ENCODE data around the gene TOM1L2. TPM values are rescaled to one million over a fixed set of nuclear protein-coding genes. Genes with fewer than 3 reads are reported as not detected.
A peak's percentile ranks its signal among the peaks of the same experiment; 100 is the strongest.

TOM1L2 gene
- total RNA-seq (100 to 1,000 TPM; 196 to 248 (median 227) TPM), polyA plus RNA-seq (176 TPM)
- long read RNA-seq, donor 1, partial matches to known transcripts: 32 of 302 reads
- long read RNA-seq, donor 1, other reads (novel, unspliced or antisense): 266 of 302 reads
- long read RNA-seq, donor 2, full-length matches to known transcripts: 3 of 193 reads
- long read RNA-seq, donor 2, partial matches to known transcripts: 21 of 193 reads
- long read RNA-seq, donor 2, other reads (novel, unspliced or antisense): 169 of 193 reads
- long read RNA-seq, donor 3, partial matches to known transcripts: 32 of 529 reads
- long read RNA-seq, donor 3, other reads (novel, unspliced or antisense): 488 of 529 reads
- long read RNA-seq, donor 4, partial matches to known transcripts: 23 of 214 reads
- long read RNA-seq, donor 4, other reads (novel, unspliced or antisense): 188 of 214 reads

DNA sequence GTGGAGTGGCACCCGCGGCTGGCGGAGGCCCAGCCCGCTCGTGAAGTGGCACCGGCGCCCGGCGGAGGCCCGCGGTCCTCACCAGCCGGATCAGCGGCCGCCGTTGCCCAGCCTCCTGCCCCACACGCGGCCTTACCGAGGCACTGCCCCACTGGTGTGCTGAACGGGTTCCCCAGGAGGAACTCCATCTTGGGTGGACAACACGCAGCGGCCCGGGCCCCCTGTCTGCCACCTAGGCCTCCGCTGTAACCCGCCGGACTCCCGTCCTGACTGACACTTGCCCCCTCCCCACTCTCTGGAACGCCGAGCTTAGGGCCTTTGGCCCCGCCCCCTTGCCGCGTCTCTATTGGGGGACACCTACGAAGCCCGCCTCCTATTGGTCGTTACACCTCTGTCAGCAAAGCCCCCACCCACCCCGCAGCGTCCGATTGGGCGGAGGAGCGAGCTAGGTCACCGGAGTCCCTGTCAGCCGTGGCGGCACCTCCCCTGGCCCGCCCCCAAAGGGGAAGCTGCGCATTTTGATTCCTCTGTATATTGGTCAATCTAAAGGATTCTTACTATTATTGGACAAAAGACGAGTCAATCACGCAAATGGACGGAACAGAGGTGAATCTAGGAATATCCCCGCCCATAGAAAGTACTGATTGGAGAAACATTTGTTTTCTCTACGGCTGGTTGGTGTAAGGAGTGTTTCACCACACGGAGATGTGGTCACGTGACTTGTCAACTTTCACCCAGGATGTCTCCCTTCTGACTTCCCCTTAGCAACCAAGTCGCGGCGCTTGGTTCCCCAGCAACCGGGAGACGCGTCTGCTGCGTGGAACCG, at the start of gene TOM1L2, which contains the start of gene DRC3:
Gene TOM1L2, minus strand, starts transcription at position 275 of the 826 bp plus-strand sequence. Its CDS starts 87 bp downstream, at position 188.
Gene DRC3, plus strand, starts transcription at position 737 of the 826 bp plus-strand sequence. CDS start 4,737 bp downstream, outside the sequence.
- Histone ChIP-seq H3K27me3 (ENCODE audit: control insufficient read depth, insufficient read depth) (no peaks in the 10 kb centered on the region), H3K9me3 (ENCODE audit: control insufficient read depth, low read length) (no peaks in the 10 kb centered on the region), H3K4me1 (ENCODE audit: control insufficient read depth, insufficient read depth, low read length) (peaks cover 6% of the 10 kb centered on the region), H3K4me3 (ENCODE audit: low read length) (peak within 1 kb of the TSS; percentile 89), H3K27ac (ENCODE audit: low read length) (peak within 1 kb of the TSS; percentile 68)
- intact Hi-C loops (cut with DNase I): loop anchor here in 1 of 4 donors (10.0 kb wide), 2 partner anchors 48 to 62 kb away; partner anchors contain the start of genes ATPAF2 and GID4
- WGBS: under 1% methylated on average over 59 of the region's 59 CpGs
- peak; percentile 98 for ATAC-seq
- DNase-seq: peak; percentile 100

DNA sequence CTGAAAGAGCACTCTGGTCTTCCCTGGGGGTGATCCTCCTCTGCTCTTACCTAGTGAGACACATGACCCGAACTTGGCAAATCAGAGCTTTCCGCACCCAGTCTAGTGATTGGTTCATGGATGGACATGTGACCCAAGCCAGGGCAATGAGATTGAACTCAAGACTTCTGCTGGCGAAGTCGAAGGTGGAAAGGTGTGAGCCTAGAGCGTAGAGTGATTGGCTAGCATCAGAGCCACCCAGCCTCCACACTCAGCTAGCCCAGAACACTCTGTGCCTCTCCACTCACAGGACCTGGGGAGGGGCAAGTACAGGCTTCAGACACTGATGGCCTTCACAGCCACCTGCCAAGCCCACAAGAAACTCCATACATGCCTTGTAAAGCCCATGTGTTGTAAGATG, 49.2 kb upstream of the TOM1L2 start:
- ATAC-seq (no peak), DNase-seq (no peak)
- no peak overlapping the region for H3K4me3 ChIP-seq (ENCODE audit: low read length)
- intact Hi-C loops (cut with DNase I): loop anchor here in 2 of 4 donors (10.0 kb wide), 1 partner anchor 127 kb away; no protein-coding TSS in a partner anchor
- H3K27me3 ChIP-seq (ENCODE audit: control insufficient read depth, insufficient read depth): no peaks in the 10 kb centered on the region
- peaks cover 3% of the 10 kb centered on the region for H3K4me1 ChIP-seq (ENCODE audit: control insufficient read depth, insufficient read depth, low read length)
- 96% methylated on average over 5 of the region's 5 CpGs for WGBS
- H3K27ac ChIP-seq (ENCODE audit: low read length): no peak overlapping the region
- H3K9me3 ChIP-seq (ENCODE audit: control insufficient read depth, low read length): no peaks in the 10 kb centered on the region

DNA sequence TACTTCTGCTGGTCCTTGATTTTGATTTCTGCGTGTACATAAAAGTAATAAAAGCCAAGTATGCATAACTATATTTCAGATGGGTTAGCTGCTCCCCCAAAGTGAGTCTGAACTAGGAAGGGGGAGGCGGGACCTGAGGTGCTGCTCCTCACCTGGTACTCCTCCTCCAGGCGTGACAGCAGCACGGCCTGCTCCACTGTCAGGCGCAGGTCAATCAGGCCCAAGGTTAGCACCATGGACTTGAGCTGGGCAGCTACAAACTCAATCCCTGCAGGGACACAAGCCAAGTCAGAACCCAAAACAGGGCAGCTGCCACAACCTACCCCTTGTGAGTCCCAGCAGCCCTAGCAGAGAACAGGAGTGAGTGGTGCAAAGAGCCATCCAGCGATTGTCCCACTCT, 48.8 kb upstream of the TOM1L2 start:
- no peaks in the 10 kb centered on the region for H3K27me3 ChIP-seq (ENCODE audit: control insufficient read depth, insufficient read depth)
- no peak for ATAC-seq
- intact Hi-C loops (cut with DNase I): loop anchor here in 2 of 4 donors (10.0 kb wide), 1 partner anchor 126 kb away; no protein-coding TSS in a partner anchor
- DNase-seq: no peak
- H3K27ac ChIP-seq (ENCODE audit: low read length): no peak overlapping the region
- H3K9me3 ChIP-seq (ENCODE audit: control insufficient read depth, low read length): no peaks in the 10 kb centered on the region
- no peak overlapping the region for H3K4me3 ChIP-seq (ENCODE audit: low read length)
- WGBS: 98% methylated on average over 6 of the region's 6 CpGs
- H3K4me1 ChIP-seq (ENCODE audit: control insufficient read depth, insufficient read depth, low read length): peaks cover 3% of the 10 kb centered on the region

DNA sequence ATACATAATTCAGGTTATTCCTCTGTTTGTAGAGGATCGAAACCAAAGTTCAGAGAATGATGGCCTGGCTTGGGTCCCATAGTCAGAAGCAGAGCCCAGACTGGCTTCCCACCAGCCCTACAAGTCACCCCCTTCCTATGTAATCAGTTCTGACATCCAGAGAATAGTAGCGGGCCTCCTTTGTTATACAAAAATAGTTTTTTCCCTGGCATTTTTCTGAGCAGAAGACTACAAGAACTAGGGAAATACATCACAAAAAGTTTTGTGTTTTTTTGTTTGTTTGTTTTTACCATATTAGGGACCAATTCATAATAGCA, 47.6 kb upstream of the TOM1L2 start:
- peaks cover 3% of the 10 kb centered on the region for H3K4me1 ChIP-seq (ENCODE audit: control insufficient read depth, insufficient read depth, low read length)
- intact Hi-C loops (cut with DNase I): loop anchor here in 2 of 4 donors (10.0 kb wide), 1 partner anchor 125 kb away; no protein-coding TSS in a partner anchor
- 66% methylated on average over 2 of the region's 2 CpGs for WGBS

DNA sequence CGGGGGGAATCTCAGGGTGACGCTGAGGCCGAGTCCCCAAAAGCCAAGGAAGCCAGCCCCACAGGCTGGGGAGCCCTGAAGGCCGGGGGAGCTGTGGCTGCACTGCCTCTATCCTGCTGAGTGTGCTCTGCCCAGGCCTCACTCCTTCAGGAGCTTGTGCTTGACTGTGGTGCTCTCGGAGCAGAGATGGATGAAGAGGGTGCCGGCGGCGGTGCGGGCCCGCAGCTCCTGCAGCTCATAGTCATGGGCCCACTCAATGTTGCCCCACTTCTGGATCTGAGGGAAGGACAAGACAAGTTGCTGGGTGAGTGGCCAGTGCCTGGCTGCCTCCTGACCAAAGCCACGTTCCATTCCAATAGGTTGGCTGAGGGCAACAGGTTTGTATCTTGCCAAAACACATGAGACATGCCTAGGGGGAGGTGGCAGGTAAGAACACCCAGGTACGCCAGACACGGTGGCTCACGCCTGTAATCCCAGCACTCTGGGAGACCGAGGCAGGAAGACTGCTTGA, 46.3 kb upstream of the TOM1L2 start:
- intact Hi-C loops (cut with DNase I): no loop called here
- Histone ChIP-seq H3K27ac (ENCODE audit: low read length) (peak overlapping the region; percentile 2), H3K4me1 (ENCODE audit: control insufficient read depth, insufficient read depth, low read length) (peaks cover 3% of the 10 kb centered on the region)

More for the DNA sequence above, 47.6 kb upstream of the TOM1L2 start:
- ATAC-seq (no peak), DNase-seq (no peak)
- H3K27ac ChIP-seq (ENCODE audit: low read length): no peak overlapping the region
- no peaks in the 10 kb centered on the region for H3K9me3 ChIP-seq (ENCODE audit: control insufficient read depth, low read length)
- no peaks in the 10 kb centered on the region for H3K27me3 ChIP-seq (ENCODE audit: control insufficient read depth, insufficient read depth)
- H3K4me3 ChIP-seq (ENCODE audit: low read length): no peak overlapping the region

DNA sequence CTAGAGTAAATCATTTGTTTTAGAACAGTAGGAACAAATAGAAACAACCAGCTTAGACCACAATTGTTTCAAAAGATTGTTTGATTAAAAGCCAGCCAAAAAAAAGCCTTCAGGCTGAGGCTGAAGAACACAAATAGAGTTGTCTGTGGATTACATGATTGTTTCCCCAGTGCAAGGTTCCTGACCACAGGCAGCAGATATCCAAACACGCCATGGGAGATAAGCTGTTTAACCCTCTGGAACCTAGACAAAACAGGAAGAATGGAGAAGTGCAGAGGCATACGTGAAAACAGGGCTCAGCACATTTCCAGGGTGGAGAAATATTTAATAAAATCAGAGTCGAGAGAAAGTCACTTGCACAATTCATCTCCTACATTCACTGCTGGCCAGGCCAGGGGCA, 45.8 kb upstream of the TOM1L2 start:
- no peaks in the 10 kb centered on the region for H3K9me3 ChIP-seq (ENCODE audit: control insufficient read depth, low read length)
- peak overlapping the region; percentile 74 for H3K27ac ChIP-seq (ENCODE audit: low read length)
- peak; percentile 20 to 50 for ATAC-seq
- DNase-seq: no peak
- no peaks in the 10 kb centered on the region for H3K27me3 ChIP-seq (ENCODE audit: control insufficient read depth, insufficient read depth)
- intact Hi-C loops (cut with DNase I): no loop called here
- H3K4me3 ChIP-seq (ENCODE audit: low read length): no peak overlapping the region
- H3K4me1 ChIP-seq (ENCODE audit: control insufficient read depth, insufficient read depth, low read length): peaks cover 3% of the 10 kb centered on the region
- WGBS: 35% methylated on average over 3 of the region's 3 CpGs

More for the DNA sequence above, 46.3 kb upstream of the TOM1L2 start:
- H3K9me3 ChIP-seq (ENCODE audit: control insufficient read depth, low read length): no peaks in the 10 kb centered on the region
- WGBS: 90% methylated on average over 15 of the region's 15 CpGs
- H3K4me3 ChIP-seq (ENCODE audit: low read length): no peak overlapping the region
- no peak for DNase-seq
- peak; percentile 3 to 42 for ATAC-seq
- H3K27me3 ChIP-seq (ENCODE audit: control insufficient read depth, insufficient read depth): no peaks in the 10 kb centered on the region

DNA sequence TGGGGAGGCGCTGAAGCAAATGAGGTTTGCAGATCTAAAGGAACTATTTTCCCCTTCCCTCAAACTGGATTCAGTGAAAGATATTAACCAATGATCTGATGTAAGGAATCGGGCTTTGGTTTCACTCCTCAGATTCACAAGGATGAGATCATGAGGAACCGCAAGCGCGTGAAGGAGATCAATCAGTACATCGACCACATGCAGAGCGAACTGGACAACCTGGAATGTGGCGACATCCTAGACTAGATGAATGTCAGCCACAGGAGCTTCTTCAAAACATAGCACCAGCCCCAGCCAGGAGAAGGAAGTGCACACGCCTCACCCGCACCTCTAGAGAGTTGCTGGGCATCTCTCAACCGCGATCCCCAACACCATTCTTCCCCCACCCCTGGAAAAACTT, 44.2 kb upstream of the TOM1L2 start:
- Histone ChIP-seq H3K4me1 (ENCODE audit: control insufficient read depth, insufficient read depth, low read length) (peaks cover 3% of the 10 kb centered on the region), H3K27me3 (ENCODE audit: control insufficient read depth, insufficient read depth) (no peaks in the 10 kb centered on the region), H3K9me3 (ENCODE audit: control insufficient read depth, low read length) (no peaks in the 10 kb centered on the region), H3K4me3 (ENCODE audit: low read length) (no peak overlapping the region), H3K27ac (ENCODE audit: low read length) (no peak overlapping the region)
- intact Hi-C loops (cut with DNase I): no loop called here
- DNase-seq (no peak), ATAC-seq (no peak)
- 93% methylated on average over 12 of the region's 12 CpGs for WGBS

DNA sequence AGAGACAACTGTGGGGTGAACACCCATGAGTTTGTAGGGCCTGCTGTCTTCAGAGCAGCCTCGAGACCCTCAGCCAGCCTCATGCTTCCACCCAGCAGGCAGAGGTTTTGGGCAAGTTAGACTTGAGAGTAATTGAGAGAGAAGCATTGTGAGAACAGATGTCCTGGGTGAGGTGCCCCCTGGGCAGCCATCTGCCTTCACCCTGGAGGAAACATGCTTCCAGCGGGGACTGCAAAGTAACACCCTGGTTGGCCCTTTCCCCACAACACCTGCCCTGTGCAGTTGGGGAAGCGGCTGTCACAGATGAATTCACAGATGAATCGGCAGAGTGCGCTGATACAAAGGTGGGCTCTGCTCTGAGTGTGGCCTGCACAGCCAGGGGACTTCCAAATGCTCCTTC, 43.4 kb upstream of the TOM1L2 start:
- H3K4me1 ChIP-seq (ENCODE audit: control insufficient read depth, insufficient read depth, low read length): peaks cover 3% of the 10 kb centered on the region
- no peak for ATAC-seq
- 97% methylated on average over 5 of the region's 5 CpGs for WGBS
- intact Hi-C loops (cut with DNase I): no loop called here
- no peaks in the 10 kb centered on the region for H3K27me3 ChIP-seq (ENCODE audit: control insufficient read depth, insufficient read depth)
- no peak for DNase-seq
- no peak overlapping the region for H3K4me3 ChIP-seq (ENCODE audit: low read length)
- H3K27ac ChIP-seq (ENCODE audit: low read length): no peak overlapping the region
- no peaks in the 10 kb centered on the region for H3K9me3 ChIP-seq (ENCODE audit: control insufficient read depth, low read length)

DNA sequence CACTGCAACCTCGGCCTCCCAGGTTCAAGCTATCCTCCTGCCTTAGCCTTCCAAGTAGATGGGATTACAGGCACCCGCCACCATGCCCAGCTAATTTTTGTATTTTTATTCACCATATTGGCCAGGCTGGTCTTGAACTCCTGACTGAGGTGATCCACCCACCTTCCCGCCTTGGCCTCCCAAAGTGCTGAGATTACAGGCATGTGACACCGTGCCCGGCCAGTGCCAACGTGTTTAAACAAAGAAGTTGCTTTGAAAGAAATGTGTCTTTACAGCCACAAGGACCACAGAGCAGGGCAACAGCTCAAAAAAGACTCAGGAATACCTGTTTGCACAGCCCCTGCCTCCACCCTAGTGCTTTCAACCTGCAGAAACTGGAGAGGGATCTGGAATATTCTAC, 41.8 kb upstream of the TOM1L2 start:
- DNase-seq: no peak
- Histone ChIP-seq H3K4me1 (ENCODE audit: control insufficient read depth, insufficient read depth, low read length) (peaks cover 3% of the 10 kb centered on the region), H3K27ac (ENCODE audit: low read length) (no peak overlapping the region), H3K9me3 (ENCODE audit: control insufficient read depth, low read length) (no peaks in the 10 kb centered on the region), H3K4me3 (ENCODE audit: low read length) (no peak overlapping the region), H3K27me3 (ENCODE audit: control insufficient read depth, insufficient read depth) (no peaks in the 10 kb centered on the region)
- ATAC-seq: no peak
- WGBS: 94% methylated on average over 6 of the region's 6 CpGs
- intact Hi-C loops (cut with DNase I): no loop called here

DNA sequence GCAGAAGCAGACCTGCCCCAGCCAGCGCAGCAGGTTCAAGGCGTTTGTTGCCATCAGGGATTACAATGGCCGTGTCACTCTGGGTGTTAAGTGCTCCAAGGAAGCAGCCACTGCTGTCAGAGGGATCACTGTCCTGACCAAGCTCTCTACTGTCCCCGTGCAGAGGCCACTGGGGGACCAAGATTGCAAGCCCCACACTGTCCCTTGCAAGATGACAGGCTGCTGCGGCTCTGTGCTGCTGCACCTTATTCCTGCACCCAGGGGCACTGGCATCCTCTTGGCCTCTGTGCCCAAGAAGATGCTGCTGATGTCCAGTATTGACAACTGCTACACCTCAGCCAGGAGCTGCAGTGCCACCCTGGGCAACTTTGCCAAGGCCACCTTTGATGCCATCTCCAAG, 39.1 kb upstream of the TOM1L2 start:
- Histone ChIP-seq H3K9me3 (ENCODE audit: control insufficient read depth, low read length) (no peaks in the 10 kb centered on the region), H3K4me1 (ENCODE audit: control insufficient read depth, insufficient read depth, low read length) (no peaks in the 10 kb centered on the region), H3K27ac (ENCODE audit: low read length) (no peak overlapping the region), H3K4me3 (ENCODE audit: low read length) (no peak overlapping the region), H3K27me3 (ENCODE audit: control insufficient read depth, insufficient read depth) (no peaks in the 10 kb centered on the region)
- intact Hi-C loops (cut with DNase I): no loop called here
- 92% methylated on average over 5 of the region's 5 CpGs for WGBS
- DNase-seq (peak in 1 of 3 donors; percentile 23), ATAC-seq (no peak)
